ENCODE measurements around the gene PPTC7. TPM values are rescaled to one million over a fixed set of nuclear protein-coding genes. Genes with fewer than 3 reads are reported as not detected.
A peak's percentile ranks its signal among the peaks of the same experiment; 100 is the strongest.

The PPTC7 gene
- total RNA-seq, 1 donor from 2014 or later = 13.3 TPM

GRCh38 chr12:110616471-110617115 lies 33.5 kb upstream of the PPTC7 start:
- no peak for DNase-seq (ENCODE audit: extremely low spot score, unreplicated experiment)
- Mint-ChIP-seq H3K36me3 (ENCODE audit: unreplicated experiment) (no peaks in the 10 kb centered on the region), H3K4me3 (ENCODE audit: unreplicated experiment) (no peak overlapping the region), H3K9me3 (ENCODE audit: unreplicated experiment) (no peaks in the 10 kb centered on the region), H3K27ac (ENCODE audit: unreplicated experiment) (no peak overlapping the region), H3K27me3 (ENCODE audit: unreplicated experiment) (no peaks in the 10 kb centered on the region), H3K4me1 (ENCODE audit: unreplicated experiment) (peaks cover 7% of the 10 kb centered on the region)
- TF ChIP-seq, protein P1, sequence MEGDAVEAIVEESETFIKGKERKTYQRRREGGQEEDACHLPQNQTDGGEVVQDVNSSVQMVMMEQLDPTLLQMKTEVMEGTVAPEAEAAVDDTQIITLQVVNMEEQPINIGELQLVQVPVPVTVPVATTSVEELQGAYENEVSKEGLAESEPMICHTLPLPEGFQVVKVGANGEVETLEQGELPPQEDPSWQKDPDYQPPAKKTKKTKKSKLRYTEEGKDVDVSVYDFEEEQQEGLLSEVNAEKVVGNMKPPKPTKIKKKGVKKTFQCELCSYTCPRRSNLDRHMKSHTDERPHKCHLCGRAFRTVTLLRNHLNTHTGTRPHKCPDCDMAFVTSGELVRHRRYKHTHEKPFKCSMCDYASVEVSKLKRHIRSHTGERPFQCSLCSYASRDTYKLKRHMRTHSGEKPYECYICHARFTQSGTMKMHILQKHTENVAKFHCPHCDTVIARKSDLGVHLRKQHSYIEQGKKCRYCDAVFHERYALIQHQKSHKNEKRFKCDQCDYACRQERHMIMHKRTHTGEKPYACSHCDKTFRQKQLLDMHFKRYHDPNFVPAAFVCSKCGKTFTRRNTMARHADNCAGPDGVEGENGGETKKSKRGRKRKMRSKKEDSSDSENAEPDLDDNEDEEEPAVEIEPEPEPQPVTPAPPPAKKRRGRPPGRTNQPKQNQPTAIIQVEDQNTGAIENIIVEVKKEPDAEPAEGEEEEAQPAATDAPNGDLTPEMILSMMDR (IDR thresholded peaks at IDR 0.05) = no peak

DNA sequence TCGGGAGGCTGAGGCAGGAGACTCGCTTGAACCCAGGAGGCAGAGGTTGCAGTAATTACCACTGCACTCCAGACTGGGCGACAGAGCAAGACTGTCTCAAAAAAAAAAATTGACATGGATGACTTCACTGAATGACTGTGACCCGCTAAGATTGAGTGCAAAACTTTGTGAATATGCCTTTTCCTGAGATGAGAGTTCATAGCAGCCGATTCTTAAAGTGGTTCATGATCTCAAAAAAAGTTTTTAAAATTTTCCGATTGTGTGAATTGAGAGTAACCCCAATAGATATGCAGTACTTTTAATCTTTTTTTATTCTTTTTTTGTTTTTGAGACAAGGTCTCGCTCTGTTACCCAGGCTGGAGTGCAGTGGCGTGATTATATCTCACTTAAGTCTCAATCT lies 32.1 kb upstream of the PPTC7 start:
- Mint-ChIP-seq H3K9me3 (ENCODE audit: unreplicated experiment) (no peaks in the 10 kb centered on the region), H3K27ac (ENCODE audit: unreplicated experiment) (peak overlapping the region; percentile 52), H3K27me3 (ENCODE audit: unreplicated experiment) (no peaks in the 10 kb centered on the region), H3K4me3 (ENCODE audit: unreplicated experiment) (peak overlapping the region; percentile 14), H3K36me3 (ENCODE audit: unreplicated experiment) (no peaks in the 10 kb centered on the region), H3K4me1 (ENCODE audit: unreplicated experiment) (peaks cover 7% of the 10 kb centered on the region)
- no peak for DNase-seq (ENCODE audit: extremely low spot score, unreplicated experiment)
- TF ChIP-seq, protein P1 (IDR thresholded peaks at IDR 0.05) = no peak

- H3K36me3 Mint-ChIP-seq (ENCODE audit: unreplicated experiment) = no peaks in the 10 kb centered on the region
- no peaks in the 10 kb centered on the region for H3K27me3 Mint-ChIP-seq (ENCODE audit: unreplicated experiment)
- H3K9me3 Mint-ChIP-seq (ENCODE audit: unreplicated experiment) = no peaks in the 10 kb centered on the region
- H3K4me1 Mint-ChIP-seq (ENCODE audit: unreplicated experiment) = peaks cover 7% of the 10 kb centered on the region
- peak within 1 kb of the TSS; percentile 84 for H3K4me3 Mint-ChIP-seq (ENCODE audit: unreplicated experiment)
- H3K27ac Mint-ChIP-seq (ENCODE audit: unreplicated experiment) = peak within 1 kb of the TSS; percentile 82
- TF ChIP-seq, protein P1 (IDR thresholded peaks at IDR 0.05) = no peak
- peak; percentile 99 for DNase-seq (ENCODE audit: extremely low spot score, unreplicated experiment)
Measured at GRCh38 chr12:110613771-110614684, 30.9 kb upstream of the PPTC7 start, which contains the start of gene TCTN1. Gene TCTN1, plus strand, starts transcription at chr12:110614129. Its CDS starts 54 bp downstream, at chr12:110614183.

GRCh38 chr12:110613071-110613770 lies 30.1 kb upstream of the PPTC7 start:
- no peaks in the 10 kb centered on the region for H3K27me3 Mint-ChIP-seq (ENCODE audit: unreplicated experiment)
- peaks cover 7% of the 10 kb centered on the region for H3K4me1 Mint-ChIP-seq (ENCODE audit: unreplicated experiment)
- no peaks in the 10 kb centered on the region for H3K36me3 Mint-ChIP-seq (ENCODE audit: unreplicated experiment)
- H3K9me3 Mint-ChIP-seq (ENCODE audit: unreplicated experiment) = no peaks in the 10 kb centered on the region
- DNase-seq (ENCODE audit: extremely low spot score, unreplicated experiment) = no peak
- H3K4me3 Mint-ChIP-seq (ENCODE audit: unreplicated experiment) = peak overlapping the region; percentile 84
- H3K27ac Mint-ChIP-seq (ENCODE audit: unreplicated experiment) = peak overlapping the region; percentile 82
- TF ChIP-seq, protein P1 (IDR thresholded peaks at IDR 0.05) = no peak

All from osteocyte (in vitro differentiated cells).